HUES64 (cell line): ENCODE measurements around the gene GGCX.

Experiments used
- H3K27ac ChIP-seq: 2 replicates; pipeline ENCODE4 v1.7.0; 2013; ENCODE audit warnings: low read depth, low read length, inconsistent platforms
- H3K27me3 ChIP-seq: 2 replicates; pipeline ENCODE4 v1.6.1; 2013; ENCODE audit warnings: mild to moderate bottlenecking, low read length; ENCODE audit not compliant: insufficient read depth
- H3K36me3 ChIP-seq: 2 replicates; pipeline ENCODE4 v1.6.1; 2013; ENCODE audit warnings: mild to moderate bottlenecking, low read length; ENCODE audit not compliant: insufficient read depth
- H3K4me1 ChIP-seq: 2 replicates; pipeline ENCODE4 v1.6.1; 2013; ENCODE audit warnings: mild to moderate bottlenecking, low read length, moderate library complexity; ENCODE audit not compliant: insufficient read depth
- H3K4me3 ChIP-seq: 2 replicates; pipeline ENCODE4 v1.5.1; 2013; ENCODE audit warnings: mild to moderate bottlenecking, low read length, moderate library complexity
- H3K9ac ChIP-seq: 2 replicates; pipeline ENCODE4 v1.6.1; 2013; ENCODE audit warnings: mild to moderate bottlenecking, low read depth, low read length
- H3K9me3 ChIP-seq: 2 replicates; pipeline ENCODE4 v1.6.1; 2013; ENCODE audit warnings: low read depth, low read length; ENCODE audit not compliant: insufficient read depth
- WGBS: fragments of 150-250, 120-280 bp; methylation state at CpG from one replicate; pipeline ENCODE4 v1.1.7; 2013; ENCODE audit warnings: missing lambda C conversion rate; 5-methylcytosine and 5-hydroxymethylcytosine counted together

Gene GGCX

GRCh38 chr2:85538507-85539360 lies 22.6 kb downstream of the GGCX start, which contains the start of gene MAT2A:
Gene MAT2A (plus strand): TSS chr2:85539168. CDS start chr2:85539288, 120 bp downstream.
- H3K27ac ChIP-seq, result peak within 1 kb of the TSS; percentile 100
- H3K36me3 ChIP-seq, result peaks cover 41% of the 10 kb centered on the region
- peak within 1 kb of the TSS; percentile 99 for H3K4me3 ChIP-seq
- H3K27me3 ChIP-seq, result no peaks in the 10 kb centered on the region
- H3K4me1 ChIP-seq, result peaks cover 32% of the 10 kb centered on the region; the same call in 1 of the 2 replicates
- H3K9ac ChIP-seq, result peak within 1 kb of the TSS; percentile 100
- H3K9me3 ChIP-seq, result peaks cover 5% of the 10 kb centered on the region; the same call in 1 of the 2 replicates
- under 1% methylated on average over 92 of the region's 92 CpGs for WGBS

GRCh38 chr2:85537600-85538506 lies 23.4 kb downstream of the GGCX start:
- 2% methylated on average over 35 of the region's 35 CpGs for WGBS
- Histone ChIP-seq H3K27me3 (no peaks in the 10 kb centered on the region), H3K9me3 (peaks cover 5% of the 10 kb centered on the region; the same call in 1 of the 2 replicates), H3K4me1 (peaks cover 32% of the 10 kb centered on the region; the same call in 1 of the 2 replicates), H3K27ac (peak overlapping the region; percentile 100), H3K36me3 (peaks cover 32% of the 10 kb centered on the region), H3K9ac (peak overlapping the region; percentile 100), H3K4me3 (peak overlapping the region; percentile 99)

- Histone ChIP-seq H3K36me3 (peaks cover 18% of the 10 kb centered on the region), H3K27ac (no peak overlapping the region), H3K4me3 (no peak overlapping the region), H3K4me1 (peaks cover 22% of the 10 kb centered on the region; the same call in 1 of the 2 replicates), H3K9me3 (peaks cover 5% of the 10 kb centered on the region; the same call in 1 of the 2 replicates), H3K27me3 (no peaks in the 10 kb centered on the region), H3K9ac (no peak overlapping the region)
- WGBS, result 97% methylated on average over 2 of the region's 3 CpGs
Measured at GRCh38 chr2:85536479-85536878, 24.8 kb downstream of the GGCX start.

GRCh38 chr2:85534881-85535280 lies 26.4 kb downstream of the GGCX start:
- Histone ChIP-seq H3K36me3 (peaks cover 2% of the 10 kb centered on the region), H3K27me3 (no peaks in the 10 kb centered on the region), H3K9me3 (peaks cover 2% of the 10 kb centered on the region; the same call in 1 of the 2 replicates), H3K4me3 (no peak overlapping the region), H3K4me1 (peaks cover 13% of the 10 kb centered on the region; the same call in 1 of the 2 replicates), H3K9ac (no peak overlapping the region), H3K27ac (no peak overlapping the region)
- 89% methylated on average over 3 of the region's 3 CpGs for WGBS

- Histone ChIP-seq H3K27ac (no peak overlapping the region), H3K4me1 (peaks cover 13% of the 10 kb centered on the region; the same call in 1 of the 2 replicates), H3K9me3 (no peaks in the 10 kb centered on the region), H3K4me3 (no peak overlapping the region), H3K9ac (no peak overlapping the region), H3K36me3 (no peaks in the 10 kb centered on the region), H3K27me3 (no peaks in the 10 kb centered on the region)
- 87% methylated on average over 3 of the region's 3 CpGs for WGBS
Measured at GRCh38 chr2:85534099-85534498, 27.2 kb downstream of the GGCX start.

- Histone ChIP-seq H3K27ac (no peak overlapping the region), H3K4me1 (peaks cover 3% of the 10 kb centered on the region; the same call in 1 of the 2 replicates), H3K36me3 (no peaks in the 10 kb centered on the region), H3K9ac (no peak overlapping the region), H3K27me3 (no peaks in the 10 kb centered on the region), H3K9me3 (no peaks in the 10 kb centered on the region), H3K4me3 (no peak overlapping the region)
- WGBS, result 72% methylated on average over 2 of the region's 2 CpGs
Measured at GRCh38 chr2:85531589-85531988, 29.7 kb downstream of the GGCX start.

- Histone ChIP-seq H3K4me3 (no peak overlapping the region), H3K9me3 (no peaks in the 10 kb centered on the region), H3K36me3 (no peaks in the 10 kb centered on the region), H3K27ac (no peak overlapping the region), H3K27me3 (no peaks in the 10 kb centered on the region), H3K4me1 (peaks cover 8% of the 10 kb centered on the region), H3K9ac (no peak overlapping the region)
- 100% methylated on average over 1 of the region's 1 CpG for WGBS
Measured at GRCh38 chr2:85529809-85530208, 31.5 kb downstream of the GGCX start.

- peaks cover 13% of the 10 kb centered on the region for H3K4me1 ChIP-seq
- H3K27ac ChIP-seq, result no peak overlapping the region
- no peaks in the 10 kb centered on the region for H3K9me3 ChIP-seq
- WGBS, result 97% methylated on average over 2 of the region's 2 CpGs
- H3K9ac ChIP-seq, result no peak overlapping the region
- no peak overlapping the region for H3K4me3 ChIP-seq
- no peaks in the 10 kb centered on the region for H3K27me3 ChIP-seq
- H3K36me3 ChIP-seq, result no peaks in the 10 kb centered on the region
Measured at GRCh38 chr2:85528355-85528754, 32.9 kb downstream of the GGCX start.

- H3K4me3 ChIP-seq, result no peak overlapping the region
- H3K9ac ChIP-seq, result no peak overlapping the region
- H3K4me1 ChIP-seq, result peaks cover 13% of the 10 kb centered on the region
- no peaks in the 10 kb centered on the region for H3K9me3 ChIP-seq
- H3K27ac ChIP-seq, result no peak overlapping the region
- H3K27me3 ChIP-seq, result no peaks in the 10 kb centered on the region
- H3K36me3 ChIP-seq, result no peaks in the 10 kb centered on the region
Measured at GRCh38 chr2:85527787-85528186, 33.5 kb downstream of the GGCX start.

- Histone ChIP-seq H3K9ac (no peak overlapping the region), H3K27ac (no peak overlapping the region), H3K9me3 (no peaks in the 10 kb centered on the region), H3K4me3 (no peak overlapping the region), H3K36me3 (no peaks in the 10 kb centered on the region), H3K27me3 (no peaks in the 10 kb centered on the region), H3K4me1 (peaks cover 13% of the 10 kb centered on the region)
- WGBS, result 90% methylated on average over 4 of the region's 4 CpGs
Measured at GRCh38 chr2:85525567-85525966, 35.7 kb downstream of the GGCX start.

- H3K4me1 ChIP-seq, result peaks cover 13% of the 10 kb centered on the region
- H3K4me3 ChIP-seq, result no peak overlapping the region
- WGBS, result 47% methylated on average over 5 of the region's 5 CpGs
- no peak overlapping the region for H3K9ac ChIP-seq
- H3K27me3 ChIP-seq, result no peaks in the 10 kb centered on the region
- H3K36me3 ChIP-seq, result no peaks in the 10 kb centered on the region
- H3K27ac ChIP-seq, result no peak overlapping the region
- no peaks in the 10 kb centered on the region for H3K9me3 ChIP-seq
Measured at GRCh38 chr2:85525029-85525428, 36.3 kb downstream of the GGCX start.
